GM23338 (cell line): Measurements from ENCODE around the gene LIPG. TPM values are rescaled to one million over a fixed set of nuclear protein-coding genes. Genes with fewer than 3 reads are reported as not detected.

Source experiments
- ATAC-seq: fragments of 200-7000 bp; cut with Tn5 transposase; 3 replicates; pipeline ENCODE4 v1.9.1; 2020
- DNase-seq: peaks from one replicate; pipeline ENCODE4 v3.0.0-alpha.2; 2015; ENCODE audit warnings: low spot score
- H2AFZ ChIP-seq: fragments of 200-600 bp; sonication (generic); 2 replicates; pipeline ENCODE4 v1.8.0; 2016; ENCODE audit warnings: antibody characterized with exemption, mild to moderate bottlenecking, moderate library complexity
- H3F3A ChIP-seq: fragments of 200-600 bp; sonication (generic); replicated peaks from 2 replicates; pipeline ENCODE4 v1.8.0; 2017; ENCODE audit warnings: antibody characterized with exemption, mixed run types, low read depth
- H3K27ac ChIP-seq: fragments of 200-600 bp; sonication (generic); 2 replicates; pipeline ENCODE4 v1.6.1; 2016; ENCODE audit warnings: low read depth
- H3K27me3 ChIP-seq: fragments of 200-600 bp; sonication (generic); 2 replicates; pipeline ENCODE4 v1.8.0; 2016; ENCODE audit warnings: mild to moderate bottlenecking, mixed run types, moderate library complexity; ENCODE audit not compliant: insufficient read depth
- H3K36me3 ChIP-seq: fragments of 200-600 bp; sonication (generic); 2 replicates; pipeline ENCODE4 v1.8.0; 2016; ENCODE audit warnings: mild to moderate bottlenecking; ENCODE audit not compliant: insufficient read depth
- H3K4me1 ChIP-seq: fragments of 200-600 bp; sonication (generic); 2 replicates; pipeline ENCODE4 v1.8.0; 2016; ENCODE audit warnings: mild to moderate bottlenecking, moderate library complexity; ENCODE audit not compliant: insufficient read depth
- H3K4me2 ChIP-seq: fragments of 200-600 bp; sonication (generic); 2 replicates; pipeline ENCODE4 v1.7.1; 2017; ENCODE audit warnings: mixed run types
- H3K4me3 ChIP-seq: fragments of 200-600 bp; sonication (generic); 2 replicates; pipeline ENCODE4 v1.6.1; 2016; ENCODE audit warnings: mixed run types
- H3K79me2 ChIP-seq: fragments of 200-600 bp; sonication (generic); replicated peaks from 2 replicates; pipeline ENCODE4 v1.8.0; 2017; ENCODE audit warnings: mild to moderate bottlenecking; ENCODE audit not compliant: insufficient read depth
- H3K9me2 ChIP-seq: fragments of 200-600 bp; sonication (generic); 2 replicates; pipeline ENCODE4 v1.8.0; 2017; ENCODE audit not compliant: insufficient read depth
- H4K20me1 ChIP-seq: fragments of 200-600 bp; sonication (generic); replicated peaks from 2 replicates; pipeline ENCODE4 v1.8.0; 2017; ENCODE audit warnings: mild to moderate bottlenecking; ENCODE audit not compliant: insufficient read depth
- H3K27ac Mint-ChIP-seq: 2 replicates; pipeline ENCODE4 v1.8.0; 2020; ENCODE audit warnings: inconsistent platforms, mild to moderate bottlenecking, moderate library complexity, mixed read lengths
- H3K27me3 Mint-ChIP-seq: 3 replicates; pipeline ENCODE4 v1.8.0; 2022; ENCODE audit warnings: low read depth, mild to moderate bottlenecking, moderate library complexity, mixed read lengths, inconsistent platforms; ENCODE audit not compliant: insufficient read depth, poor library complexity
- H3K36me3 Mint-ChIP-seq: 3 replicates; pipeline ENCODE4 v1.8.0; 2021; ENCODE audit warnings: low read depth, mild to moderate bottlenecking, inconsistent platforms, moderate library complexity, mixed read lengths
- H3K4me1 Mint-ChIP-seq: 3 replicates; pipeline ENCODE4 v1.8.0; 2020; ENCODE audit warnings: mild to moderate bottlenecking, inconsistent platforms, mixed read lengths
- H3K4me3 Mint-ChIP-seq: 3 replicates; pipeline ENCODE4 v1.8.0; 2021; ENCODE audit warnings: moderate library complexity, mild to moderate bottlenecking, inconsistent platforms, mixed read lengths
- H3K9me3 Mint-ChIP-seq: 3 replicates; pipeline ENCODE4 v1.8.0; 2020; ENCODE audit warnings: moderate library complexity, mild to moderate bottlenecking, inconsistent platforms, mixed read lengths
- EZH2 ChIP-seq: fragments of 200-600 bp; sonication (generic); IDR thresholded peaks from one replicate; pipeline ENCODE4 v1.8.0; 2017; ENCODE audit warnings: antibody characterized with exemption, mild to moderate bottlenecking, low read depth; ENCODE audit not compliant: unreplicated experiment
- JUNB ChIP-seq: IDR thresholded peaks from one replicate; pipeline ENCODE4 v1.6.1; 2016; ENCODE audit warnings: antibody characterized with exemption; ENCODE audit not compliant: unreplicated experiment
- NANOG ChIP-seq: IDR thresholded peaks from 2 replicates; pipeline ENCODE4 v1.6.1; 2016; ENCODE audit warnings: antibody characterized with exemption, borderline replicate concordance
- POLR2AphosphoS5 ChIP-seq: IDR thresholded peaks from 2 replicates; pipeline ENCODE4 v1.6.1; 2016; ENCODE audit warnings: antibody characterized with exemption, low read depth
- ZNF114 ChIP-seq: fragments of 250-450 bp; sonication (Bioruptor Pico); IDR thresholded peaks from 2 replicates; pipeline ENCODE4 v1.5.0; 2020; ENCODE audit warnings: mild to moderate bottlenecking, moderate library complexity
- polyA plus RNA-seq: library from polyadenylated mRNA; unstranded; fragments of >200 nt; fragmentation: Nextera tagmentation; extraction: Ambion mirVana; gene quantifications from 2 replicates; pipeline ENCODE4 v1.2.1, GENCODE V29; 2016
- total RNA-seq: library from RNA; depleted of rRNA; stranded (reverse); fragments of >200 nt; shearing (Covaris generic); gene quantifications from 2 replicates; pipeline ENCODE4 v1.2.3, GENCODE V29; 2014
- TF ChIP-seq, protein P1 (sequence below), 2 experiments: fragments of 200-600 bp in 1 of 2; sonication (generic) in 1 of 2; conservative IDR thresholded peaks; 2 replicates each; pipeline versions ENCODE4 v1.5.1 to v1.6.1; 2016 to 2017; ENCODE audit warnings: antibody characterized with exemption in 2 of 2, low read depth in 2 of 2, mild to moderate bottlenecking in 2 of 2, moderate library complexity in 1 of 2
- TF ChIP-seq, protein P2 (sequence below): IDR thresholded peaks from one replicate; pipeline ENCODE4 v1.6.1; 2018; ENCODE audit warnings: antibody characterized with exemption; ENCODE audit not compliant: unreplicated experiment
- TF ChIP-seq, protein P3 (sequence below): fragments of 250-450 bp; sonication (Bioruptor Pico); IDR thresholded peaks from 2 replicates; pipeline ENCODE4 v1.5.0; 2020; ENCODE audit warnings: mild to moderate bottlenecking, moderate library complexity

Gene LIPG
- total and polyA plus RNA-seq, 2 experiments from 2014 or later, result 4.9 to 17.7 TPM

DNA sequence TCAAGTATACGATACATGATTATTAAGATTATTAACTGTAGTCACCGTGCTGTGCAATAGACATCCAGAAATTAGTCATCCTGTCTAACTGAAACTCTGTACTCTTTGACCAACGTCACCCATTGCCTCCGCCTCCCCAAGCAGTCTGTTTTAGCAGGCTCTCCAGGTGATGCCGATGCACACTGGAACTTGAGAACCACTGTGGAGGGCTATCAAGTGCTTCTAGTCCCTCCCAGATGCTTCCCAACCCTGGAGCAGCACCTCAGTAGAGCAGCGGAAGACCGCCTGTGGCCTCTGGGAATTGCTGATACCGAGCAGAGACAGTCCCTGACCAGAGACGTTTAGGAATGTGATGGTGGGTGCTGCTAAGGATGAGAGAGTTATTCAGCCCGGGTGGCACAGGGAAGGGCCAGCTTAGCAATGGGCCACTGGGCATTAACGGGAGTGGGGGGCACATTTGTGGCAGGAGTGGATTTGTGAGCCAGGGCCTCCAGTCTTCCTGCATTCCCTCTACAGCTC is 50.7 kb downstream of the LIPG start (continued):
- TF ChIP-seq, protein P1, sequence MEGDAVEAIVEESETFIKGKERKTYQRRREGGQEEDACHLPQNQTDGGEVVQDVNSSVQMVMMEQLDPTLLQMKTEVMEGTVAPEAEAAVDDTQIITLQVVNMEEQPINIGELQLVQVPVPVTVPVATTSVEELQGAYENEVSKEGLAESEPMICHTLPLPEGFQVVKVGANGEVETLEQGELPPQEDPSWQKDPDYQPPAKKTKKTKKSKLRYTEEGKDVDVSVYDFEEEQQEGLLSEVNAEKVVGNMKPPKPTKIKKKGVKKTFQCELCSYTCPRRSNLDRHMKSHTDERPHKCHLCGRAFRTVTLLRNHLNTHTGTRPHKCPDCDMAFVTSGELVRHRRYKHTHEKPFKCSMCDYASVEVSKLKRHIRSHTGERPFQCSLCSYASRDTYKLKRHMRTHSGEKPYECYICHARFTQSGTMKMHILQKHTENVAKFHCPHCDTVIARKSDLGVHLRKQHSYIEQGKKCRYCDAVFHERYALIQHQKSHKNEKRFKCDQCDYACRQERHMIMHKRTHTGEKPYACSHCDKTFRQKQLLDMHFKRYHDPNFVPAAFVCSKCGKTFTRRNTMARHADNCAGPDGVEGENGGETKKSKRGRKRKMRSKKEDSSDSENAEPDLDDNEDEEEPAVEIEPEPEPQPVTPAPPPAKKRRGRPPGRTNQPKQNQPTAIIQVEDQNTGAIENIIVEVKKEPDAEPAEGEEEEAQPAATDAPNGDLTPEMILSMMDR (conservative IDR thresholded peaks at IDR 0.05; ENCODE audit: low read depth in 2 of 2), result no peak
- no peak for TF ChIP-seq NANOG

DNA sequence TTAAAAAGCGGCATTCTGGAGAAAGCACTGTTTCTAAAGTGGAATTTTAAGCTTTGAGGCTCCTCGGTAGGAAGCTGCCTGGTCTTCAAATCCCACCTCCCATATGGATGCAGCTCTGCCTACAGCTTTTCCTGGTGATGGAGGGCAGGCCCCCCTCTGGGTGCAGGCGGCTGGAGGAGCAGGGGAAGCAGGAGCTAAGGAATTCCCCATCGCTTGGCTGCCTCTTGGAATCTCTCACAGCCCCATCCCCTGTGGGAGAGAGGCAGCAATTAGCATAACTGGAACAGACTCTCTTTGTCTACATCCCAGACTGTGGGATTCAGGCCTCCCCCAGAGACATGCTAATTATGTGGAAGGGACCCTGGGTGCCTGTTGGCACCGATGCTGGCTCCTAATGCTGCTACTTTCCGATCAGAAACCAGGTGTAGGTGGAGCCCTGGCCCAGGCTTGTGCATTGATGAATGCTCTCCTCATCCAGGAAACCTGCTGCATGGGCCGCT is 51.3 kb downstream of the LIPG start:
- Mint-ChIP-seq H3K27me3 (peaks cover 12% of the 10 kb centered on the region), H3K36me3 (no peaks in the 10 kb centered on the region), H3K4me3 (peak overlapping the region; percentile 4; the same call in 2 of the 3 replicates), H3K27ac (peak overlapping the region; percentile 58; the same call in 1 of the 2 replicates), H3K4me1 (peaks cover 41% of the 10 kb centered on the region), H3K9me3 (no peaks in the 10 kb centered on the region)
- Histone ChIP-seq H3K79me2 (no peaks in the 10 kb centered on the region), H3F3A (peaks cover 7% of the 10 kb centered on the region; the same call in 1 of the 2 replicates), H2AFZ (no peak overlapping the region), H3K4me3 (peak overlapping the region; percentile 8; the same call in 1 of the 2 replicates), H4K20me1 (no peaks in the 10 kb centered on the region), H3K36me3 (no peaks in the 10 kb centered on the region), H3K27ac (peak overlapping the region; percentile 87), H3K27me3 (no peaks in the 10 kb centered on the region), H3K4me2 (peak overlapping the region; percentile 70), H3K9me2 (0 out of 2 replicates have a peak, but pooled peaks cover 5% of the 10 kb centered on the region), H3K4me1 (peaks cover 31% of the 10 kb centered on the region)
- DNase-seq (peak; percentile 88), ATAC-seq (peak; percentile 88)
- no peak for TF ChIP-seq NANOG
- TF ChIP-seq ZNF114 (CRISPR knock-in tag), result peak; percentile 66; the same call in 1 of the 2 replicates
- TF ChIP-seq JUNB, result no peak
- no peak for TF ChIP-seq EZH2
- no peak for TF ChIP-seq POLR2AphosphoS5
- TF ChIP-seq, protein P2, sequence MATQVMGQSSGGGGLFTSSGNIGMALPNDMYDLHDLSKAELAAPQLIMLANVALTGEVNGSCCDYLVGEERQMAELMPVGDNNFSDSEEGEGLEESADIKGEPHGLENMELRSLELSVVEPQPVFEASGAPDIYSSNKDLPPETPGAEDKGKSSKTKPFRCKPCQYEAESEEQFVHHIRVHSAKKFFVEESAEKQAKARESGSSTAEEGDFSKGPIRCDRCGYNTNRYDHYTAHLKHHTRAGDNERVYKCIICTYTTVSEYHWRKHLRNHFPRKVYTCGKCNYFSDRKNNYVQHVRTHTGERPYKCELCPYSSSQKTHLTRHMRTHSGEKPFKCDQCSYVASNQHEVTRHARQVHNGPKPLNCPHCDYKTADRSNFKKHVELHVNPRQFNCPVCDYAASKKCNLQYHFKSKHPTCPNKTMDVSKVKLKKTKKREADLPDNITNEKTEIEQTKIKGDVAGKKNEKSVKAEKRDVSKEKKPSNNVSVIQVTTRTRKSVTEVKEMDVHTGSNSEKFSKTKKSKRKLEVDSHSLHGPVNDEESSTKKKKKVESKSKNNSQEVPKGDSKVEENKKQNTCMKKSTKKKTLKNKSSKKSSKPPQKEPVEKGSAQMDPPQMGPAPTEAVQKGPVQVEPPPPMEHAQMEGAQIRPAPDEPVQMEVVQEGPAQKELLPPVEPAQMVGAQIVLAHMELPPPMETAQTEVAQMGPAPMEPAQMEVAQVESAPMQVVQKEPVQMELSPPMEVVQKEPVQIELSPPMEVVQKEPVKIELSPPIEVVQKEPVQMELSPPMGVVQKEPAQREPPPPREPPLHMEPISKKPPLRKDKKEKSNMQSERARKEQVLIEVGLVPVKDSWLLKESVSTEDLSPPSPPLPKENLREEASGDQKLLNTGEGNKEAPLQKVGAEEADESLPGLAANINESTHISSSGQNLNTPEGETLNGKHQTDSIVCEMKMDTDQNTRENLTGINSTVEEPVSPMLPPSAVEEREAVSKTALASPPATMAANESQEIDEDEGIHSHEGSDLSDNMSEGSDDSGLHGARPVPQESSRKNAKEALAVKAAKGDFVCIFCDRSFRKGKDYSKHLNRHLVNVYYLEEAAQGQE, result no peak
- TF ChIP-seq, protein P3, sequence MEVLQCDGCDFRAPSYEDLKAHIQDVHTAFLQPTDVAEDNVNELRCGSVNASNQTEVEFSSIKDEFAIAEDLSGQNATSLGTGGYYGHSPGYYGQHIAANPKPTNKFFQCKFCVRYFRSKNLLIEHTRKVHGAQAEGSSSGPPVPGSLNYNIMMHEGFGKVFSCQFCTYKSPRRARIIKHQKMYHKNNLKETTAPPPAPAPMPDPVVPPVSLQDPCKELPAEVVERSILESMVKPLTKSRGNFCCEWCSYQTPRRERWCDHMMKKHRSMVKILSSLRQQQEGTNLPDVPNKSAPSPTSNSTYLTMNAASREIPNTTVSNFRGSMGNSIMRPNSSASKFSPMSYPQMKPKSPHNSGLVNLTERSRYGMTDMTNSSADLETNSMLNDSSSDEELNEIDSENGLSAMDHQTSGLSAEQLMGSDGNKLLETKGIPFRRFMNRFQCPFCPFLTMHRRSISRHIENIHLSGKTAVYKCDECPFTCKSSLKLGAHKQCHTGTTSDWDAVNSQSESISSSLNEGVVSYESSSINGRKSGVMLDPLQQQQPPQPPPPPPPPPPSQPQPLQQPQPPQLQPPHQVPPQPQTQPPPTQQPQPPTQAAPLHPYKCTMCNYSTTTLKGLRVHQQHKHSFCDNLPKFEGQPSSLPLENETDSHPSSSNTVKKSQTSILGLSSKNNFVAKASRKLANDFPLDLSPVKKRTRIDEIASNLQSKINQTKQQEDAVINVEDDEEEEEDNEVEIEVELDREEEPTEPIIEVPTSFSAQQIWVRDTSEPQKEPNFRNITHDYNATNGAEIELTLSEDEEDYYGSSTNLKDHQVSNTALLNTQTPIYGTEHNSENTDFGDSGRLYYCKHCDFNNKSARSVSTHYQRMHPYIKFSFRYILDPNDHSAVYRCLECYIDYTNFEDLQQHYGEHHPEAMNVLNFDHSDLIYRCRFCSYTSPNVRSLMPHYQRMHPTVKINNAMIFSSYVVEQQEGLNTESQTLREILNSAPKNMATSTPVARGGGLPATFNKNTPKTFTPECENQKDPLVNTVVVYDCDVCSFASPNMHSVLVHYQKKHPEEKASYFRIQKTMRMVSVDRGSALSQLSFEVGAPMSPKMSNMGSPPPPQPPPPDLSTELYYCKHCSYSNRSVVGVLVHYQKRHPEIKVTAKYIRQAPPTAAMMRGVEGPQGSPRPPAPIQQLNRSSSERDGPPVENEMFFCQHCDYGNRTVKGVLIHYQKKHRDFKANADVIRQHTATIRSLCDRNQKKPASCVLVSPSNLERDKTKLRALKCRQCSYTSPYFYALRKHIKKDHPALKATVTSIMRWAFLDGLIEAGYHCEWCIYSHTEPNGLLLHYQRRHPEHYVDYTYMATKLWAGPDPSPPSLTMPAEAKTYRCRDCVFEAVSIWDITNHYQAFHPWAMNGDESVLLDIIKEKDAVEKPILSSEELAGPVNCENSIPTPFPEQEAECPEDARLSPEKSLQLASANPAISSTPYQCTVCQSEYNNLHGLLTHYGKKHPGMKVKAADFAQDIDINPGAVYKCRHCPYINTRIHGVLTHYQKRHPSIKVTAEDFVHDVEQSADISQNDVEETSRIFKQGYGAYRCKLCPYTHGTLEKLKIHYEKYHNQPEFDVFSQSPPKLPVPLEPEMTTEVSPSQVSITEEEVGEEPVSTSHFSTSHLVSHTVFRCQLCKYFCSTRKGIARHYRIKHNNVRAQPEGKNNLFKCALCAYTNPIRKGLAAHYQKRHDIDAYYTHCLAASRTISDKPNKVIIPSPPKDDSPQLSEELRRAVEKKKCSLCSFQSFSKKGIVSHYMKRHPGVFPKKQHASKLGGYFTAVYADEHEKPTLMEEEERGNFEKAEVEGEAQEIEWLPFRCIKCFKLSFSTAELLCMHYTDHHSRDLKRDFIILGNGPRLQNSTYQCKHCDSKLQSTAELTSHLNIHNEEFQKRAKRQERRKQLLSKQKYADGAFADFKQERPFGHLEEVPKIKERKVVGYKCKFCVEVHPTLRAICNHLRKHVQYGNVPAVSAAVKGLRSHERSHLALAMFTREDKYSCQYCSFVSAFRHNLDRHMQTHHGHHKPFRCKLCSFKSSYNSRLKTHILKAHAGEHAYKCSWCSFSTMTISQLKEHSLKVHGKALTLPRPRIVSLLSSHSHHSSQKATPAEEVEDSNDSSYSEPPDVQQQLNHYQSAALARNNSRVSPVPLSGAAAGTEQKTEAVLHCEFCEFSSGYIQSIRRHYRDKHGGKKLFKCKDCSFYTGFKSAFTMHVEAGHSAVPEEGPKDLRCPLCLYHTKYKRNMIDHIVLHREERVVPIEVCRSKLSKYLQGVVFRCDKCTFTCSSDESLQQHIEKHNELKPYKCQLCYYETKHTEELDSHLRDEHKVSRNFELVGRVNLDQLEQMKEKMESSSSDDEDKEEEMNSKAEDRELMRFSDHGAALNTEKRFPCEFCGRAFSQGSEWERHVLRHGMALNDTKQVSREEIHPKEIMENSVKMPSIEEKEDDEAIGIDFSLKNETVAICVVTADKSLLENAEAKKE, result peak; percentile 99
